Raji (cell line): ENCODE results near the gene CACNB2.

Experiments
- POLR2A ChIP-seq: IDR thresholded peaks from 2 replicates; pipeline ENCODE4 v1.6.1; 2011; ENCODE audit warnings: low read depth, low read length, control low read depth; ENCODE audit not compliant: insufficient read depth

The CACNB2 gene

GRCh38 chr10:18229826-18230225 is 89.6 kb downstream of the CACNB2 start:
- no peak for TF ChIP-seq POLR2A

DNA sequence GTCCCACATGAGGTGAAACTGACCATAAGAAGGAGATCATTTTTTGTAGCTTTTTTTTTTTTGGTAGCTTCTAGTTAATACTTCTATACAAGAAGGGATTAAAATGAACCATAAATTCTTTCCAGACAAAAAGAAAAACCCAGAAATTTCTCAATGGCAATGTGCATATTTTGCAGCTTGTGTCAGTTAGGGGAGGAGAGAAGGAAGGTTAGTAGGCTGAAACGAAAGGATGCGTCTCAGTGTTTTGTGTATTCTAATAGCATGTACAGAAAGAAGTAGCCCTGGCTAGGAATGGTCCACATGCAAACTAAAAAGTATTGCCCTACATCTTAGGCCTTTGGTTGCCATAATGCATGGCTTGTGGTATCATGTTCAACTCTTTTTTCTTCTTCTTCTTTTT is 90.6 kb downstream of the CACNB2 start:
- no peak for TF ChIP-seq POLR2A

DNA sequence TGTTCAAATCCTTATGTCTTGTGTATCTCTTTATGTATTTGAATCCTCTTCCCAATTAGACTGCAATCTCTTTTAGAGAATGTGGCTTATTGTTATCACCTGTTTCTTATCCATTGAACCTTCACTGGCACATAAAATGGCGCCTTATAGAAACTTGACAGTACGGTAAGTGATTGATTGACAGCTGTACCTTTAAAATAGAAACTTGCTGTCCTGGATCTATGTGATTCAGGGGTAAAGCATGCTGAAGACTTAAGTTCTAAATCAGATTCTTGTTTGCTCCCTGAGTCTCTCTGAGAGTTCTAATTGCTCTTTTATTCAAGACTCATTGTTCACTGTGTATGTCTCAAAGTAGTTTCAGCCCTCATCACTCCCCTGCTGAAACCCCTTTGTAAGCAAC is 91.3 kb downstream of the CACNB2 start:
- TF ChIP-seq POLR2A: no peak

- TF ChIP-seq POLR2A: no peak
These were observed 93.6 kb downstream of the CACNB2 start for GRCh38 chr10:18233775-18234174.

DNA sequence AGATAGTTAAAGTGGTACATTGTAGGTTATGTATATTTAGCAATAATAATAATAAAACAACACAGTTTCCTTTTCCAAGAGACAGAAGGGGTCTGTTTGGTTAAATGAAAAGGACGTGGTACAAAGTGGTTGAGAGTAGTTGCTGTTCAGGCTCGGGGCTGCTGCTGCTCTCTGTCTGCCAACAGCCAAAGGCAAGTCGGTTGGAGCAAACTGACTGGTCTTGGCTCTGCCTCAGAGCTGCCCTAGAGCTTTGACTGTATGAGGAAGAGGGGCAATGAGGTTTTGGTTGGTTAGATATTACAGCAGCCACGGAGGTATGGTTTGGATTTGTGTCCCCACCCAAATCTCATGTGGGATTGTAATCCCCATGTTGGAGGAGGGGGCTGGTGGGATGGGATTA is 95.3 kb downstream of the CACNB2 start:
- no peak for TF ChIP-seq POLR2A

DNA sequence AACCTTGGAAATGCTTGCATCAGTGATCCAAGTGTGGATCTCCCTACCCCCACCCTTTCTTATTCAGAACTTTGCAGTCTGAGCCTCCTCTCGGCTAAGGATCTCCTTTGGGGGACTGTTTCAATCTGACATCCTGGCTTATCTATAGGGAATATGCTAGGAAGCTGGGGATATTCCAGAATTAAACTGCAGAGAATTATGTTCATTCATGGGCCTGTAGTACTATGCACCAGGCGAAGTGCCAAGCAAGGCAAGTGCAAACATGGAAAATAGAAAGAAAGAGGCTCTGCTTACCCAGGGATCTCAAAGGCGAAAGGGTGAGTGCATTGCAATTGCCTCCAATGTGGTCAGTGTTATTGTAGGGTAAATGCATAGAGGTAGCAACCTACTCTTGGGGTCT is 96.5 kb downstream of the CACNB2 start:
- no peak for TF ChIP-seq POLR2A

DNA sequence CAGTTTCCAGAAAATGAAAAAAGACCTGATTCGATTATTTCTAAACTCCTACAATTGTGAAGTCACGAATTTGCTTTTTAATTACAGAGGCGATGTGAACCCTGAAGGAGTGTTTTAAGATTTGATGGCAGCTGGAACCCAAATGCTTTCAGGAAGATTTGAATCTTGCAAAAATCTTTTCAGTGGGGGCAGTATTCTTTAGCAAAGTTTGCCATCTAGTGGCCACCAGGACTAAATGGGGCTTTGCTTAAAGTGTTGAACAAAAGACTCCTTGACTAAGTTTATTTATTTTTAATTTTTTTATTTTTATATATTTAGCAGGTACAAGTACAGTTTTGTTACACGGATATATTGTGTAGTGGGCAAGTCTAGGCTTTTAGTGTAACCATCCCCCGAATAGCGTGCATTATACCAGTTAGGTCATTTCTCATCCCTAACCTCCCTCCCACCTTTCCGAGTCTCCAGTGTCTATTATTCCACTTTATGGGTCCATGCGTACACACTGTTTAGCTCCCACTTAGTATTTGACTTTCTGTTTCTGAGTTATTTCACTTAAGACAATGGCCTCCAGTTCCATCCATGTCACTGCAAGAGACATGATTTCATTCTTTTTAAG is 98.8 kb downstream of the CACNB2 start:
- TF ChIP-seq POLR2A: no peak

DNA sequence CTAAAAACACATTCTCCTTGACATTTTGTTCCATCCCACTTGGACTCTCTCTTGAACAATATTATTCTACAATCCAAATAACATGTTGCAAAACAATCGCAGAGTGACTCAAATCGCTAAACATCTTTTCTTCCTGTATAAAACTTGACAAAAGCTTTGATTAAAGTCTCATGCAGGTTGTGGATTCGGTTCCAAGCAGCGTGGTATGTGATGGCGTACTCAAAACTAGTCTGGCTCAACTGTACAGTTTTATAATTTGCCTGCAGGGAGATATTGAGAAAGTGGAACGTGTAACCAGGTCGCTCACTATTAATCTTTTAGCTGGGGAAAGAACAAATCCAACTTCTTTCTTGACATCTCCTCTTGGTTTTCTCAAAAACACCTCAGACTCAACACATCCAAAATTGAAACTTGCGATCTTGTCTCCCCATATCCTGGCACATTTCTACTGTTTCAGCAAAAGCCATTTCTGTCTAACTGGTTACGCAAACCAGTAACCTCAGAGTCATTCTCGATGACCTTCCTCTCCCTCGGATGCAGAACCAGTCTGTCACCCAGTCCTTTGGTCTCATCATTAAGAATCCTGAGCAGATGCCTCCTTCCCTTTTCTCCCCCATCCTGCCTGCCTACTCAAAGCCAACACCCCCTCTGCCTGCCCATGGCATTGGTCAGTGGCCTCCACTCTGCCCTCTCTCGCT is 100.1 kb downstream of the CACNB2 start:
- TF ChIP-seq POLR2A: no peak

- TF ChIP-seq POLR2A: no peak
These were observed 106.7 kb downstream of the CACNB2 start for GRCh38 chr10:18246967-18247366.

DNA sequence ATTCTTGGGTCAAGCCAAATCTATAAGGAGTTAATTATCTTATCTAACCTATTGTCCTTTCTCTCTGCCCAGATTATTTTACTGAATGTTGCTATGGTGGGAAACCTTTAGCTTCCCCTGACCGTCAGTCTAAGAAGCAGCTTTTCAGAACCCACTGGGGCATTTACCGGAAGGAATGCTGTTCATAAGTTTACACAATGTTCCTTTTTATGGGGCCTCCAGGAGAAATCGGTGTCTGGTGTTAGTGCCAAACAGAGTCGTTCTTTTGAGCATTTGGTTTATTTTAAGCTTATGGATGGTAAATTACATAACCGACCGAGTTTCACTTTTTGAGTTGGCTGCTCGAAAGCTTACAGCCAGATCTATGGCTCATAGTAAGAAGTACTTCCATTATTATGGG is 111.9 kb downstream of the CACNB2 start:
- TF ChIP-seq POLR2A: no peak

DNA sequence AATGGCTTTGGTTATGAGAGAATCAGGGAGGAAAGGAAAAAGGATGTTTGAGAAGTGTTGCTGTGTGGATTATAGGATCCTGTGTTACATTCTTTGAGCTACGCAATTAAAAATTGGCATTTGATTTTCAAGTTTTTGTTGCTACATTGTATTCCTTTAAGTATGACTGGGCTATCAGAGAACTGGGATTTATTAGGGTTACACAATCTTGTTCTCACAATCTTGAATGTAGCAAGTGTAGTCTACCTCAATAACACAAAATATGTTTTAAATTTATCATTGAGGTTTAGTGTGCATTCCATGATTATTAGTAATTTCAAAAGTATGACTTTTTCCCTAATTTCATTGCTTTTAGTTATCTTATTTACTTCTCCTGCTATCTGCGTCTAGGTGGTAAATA is 113.9 kb downstream of the CACNB2 start:
- no peak for TF ChIP-seq POLR2A

- no peak for TF ChIP-seq POLR2A
These were observed 114.5 kb downstream of the CACNB2 start for GRCh38 chr10:18254692-18255091.

DNA sequence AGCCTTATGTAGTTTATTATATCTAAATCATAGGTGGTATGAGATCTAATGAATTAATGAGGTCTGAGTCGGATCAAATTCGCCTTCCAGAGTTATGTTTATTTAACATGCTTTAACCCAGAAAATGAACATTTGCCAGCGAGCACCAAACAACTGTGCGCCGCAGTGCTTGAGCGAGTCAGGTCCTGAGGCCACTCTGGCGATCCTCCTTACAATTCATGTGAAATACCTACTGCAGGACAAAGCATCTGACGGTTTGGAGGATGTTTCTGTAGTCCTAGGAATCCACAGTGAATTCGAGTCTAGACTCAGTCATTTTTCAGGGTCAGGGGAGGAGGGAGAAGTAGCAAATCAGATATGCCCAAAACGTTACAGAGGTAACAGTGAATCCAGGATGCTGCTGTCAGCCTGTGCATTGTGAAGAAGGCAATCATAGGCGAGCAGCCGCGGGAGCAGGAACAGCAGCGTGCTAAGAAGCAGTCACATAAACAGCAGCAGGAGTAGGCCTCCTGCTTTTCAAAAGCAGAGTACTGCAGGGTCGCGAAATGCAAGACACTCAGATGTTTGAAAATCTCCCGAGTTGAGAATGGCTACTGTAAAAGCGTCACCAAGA is 120.2 kb downstream of the CACNB2 start:
- no peak for TF ChIP-seq POLR2A

GRCh38 chr10:18261063-18261610 is 120.9 kb downstream of the CACNB2 start:
- no peak for TF ChIP-seq POLR2A

GRCh38 chr10:18261768-18262231 is 121.6 kb downstream of the CACNB2 start:
- no peak for TF ChIP-seq POLR2A

- no peak for TF ChIP-seq POLR2A
These were observed 124.3 kb downstream of the CACNB2 start for GRCh38 chr10:18264466-18265050.

DNA sequence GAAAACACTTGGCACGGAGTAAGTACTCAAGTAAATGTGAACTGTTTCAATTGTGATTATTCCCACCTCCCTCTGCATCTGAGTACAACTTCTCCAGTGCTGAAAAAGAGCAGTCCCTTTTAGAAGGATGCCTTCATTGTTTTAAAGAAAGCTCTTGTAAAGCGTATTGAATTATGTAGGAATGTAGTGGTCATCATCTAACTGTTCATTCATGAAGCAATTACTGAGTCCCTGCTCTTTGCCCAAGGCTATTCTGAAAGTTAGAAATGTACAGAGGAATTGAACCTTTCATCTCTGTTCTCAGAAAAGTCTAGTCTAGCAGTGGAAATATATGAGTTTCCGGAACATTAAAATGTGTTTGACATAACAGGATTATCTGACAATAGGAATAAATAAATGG is 127.8 kb downstream of the CACNB2 start:
- no peak for TF ChIP-seq POLR2A
